ENCODE data around the gene EVA1B.

The EVA1B gene

GRCh38 chr1:36306210-36306901, 17.1 kb downstream of the EVA1B start, which contains the start of gene SH3D21:
SH3D21 (plus strand) TSS chr1:36306368; CDS start chr1:36306421, 53 bp downstream.
- H3K36me3 ChIP-seq (ENCODE audit: insufficient read depth, low read length), result peaks cover 37% of the 10 kb centered on the region
- peak within 1 kb of the TSS; percentile 74 for H3K4me3 ChIP-seq (ENCODE audit: low read length)
- peaks cover 17% of the 10 kb centered on the region for H3K4me1 ChIP-seq (ENCODE audit: control insufficient read depth, insufficient read depth, low read length)
- H3K4me2 ChIP-seq (ENCODE audit: low read length), result peak within 1 kb of the TSS; percentile 95
- no peaks in the 10 kb centered on the region for H3K27me3 ChIP-seq (ENCODE audit: control insufficient read depth, insufficient read depth, low read length)
- H3K9me3 ChIP-seq (replicated peaks; ENCODE audit: low read length), result no peaks in the 10 kb centered on the region
- peak within 1 kb of the TSS; percentile 69 for H3K9ac ChIP-seq (ENCODE audit: low read depth, low read length)

DNA sequence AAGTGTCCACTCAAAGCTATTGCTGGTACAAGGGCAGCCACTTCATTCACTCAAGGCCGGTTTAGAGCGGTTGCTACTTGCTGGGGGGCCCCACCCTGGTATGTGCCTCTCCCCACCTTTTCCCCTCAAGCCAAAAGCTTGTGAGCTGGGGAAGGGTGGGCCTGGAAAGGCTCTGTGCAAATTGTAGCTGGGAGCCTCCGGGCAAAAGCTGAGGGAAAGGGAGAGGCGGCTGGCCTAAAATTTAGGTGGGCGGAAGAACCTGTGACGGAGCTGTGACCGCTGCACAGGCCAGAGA, 17.6 kb downstream of the EVA1B start:
- Histone ChIP-seq H3K36me3 (ENCODE audit: insufficient read depth, low read length) (peaks cover 41% of the 10 kb centered on the region), H3K27me3 (ENCODE audit: control insufficient read depth, insufficient read depth, low read length) (no peaks in the 10 kb centered on the region), H3K4me2 (ENCODE audit: low read length) (peak overlapping the region; percentile 95), H3K9ac (ENCODE audit: low read depth, low read length) (peak overlapping the region; percentile 69), H3K9me3 (replicated peaks; ENCODE audit: low read length) (no peaks in the 10 kb centered on the region), H3K4me3 (ENCODE audit: low read length) (no peak overlapping the region), H3K4me1 (ENCODE audit: control insufficient read depth, insufficient read depth, low read length) (peaks cover 17% of the 10 kb centered on the region)

- H3K36me3 ChIP-seq (ENCODE audit: insufficient read depth, low read length), result peaks cover 47% of the 10 kb centered on the region
- no peaks in the 10 kb centered on the region for H3K9me3 ChIP-seq (replicated peaks; ENCODE audit: low read length)
- no peak overlapping the region for H3K4me2 ChIP-seq (ENCODE audit: low read length)
- H3K4me1 ChIP-seq (ENCODE audit: control insufficient read depth, insufficient read depth, low read length), result peaks cover 24% of the 10 kb centered on the region
- no peak overlapping the region for H3K4me3 ChIP-seq (ENCODE audit: low read length)
- H3K27me3 ChIP-seq (ENCODE audit: control insufficient read depth, insufficient read depth, low read length), result no peaks in the 10 kb centered on the region
- H3K9ac ChIP-seq (ENCODE audit: low read depth, low read length), result no peak overlapping the region
These were observed 18.2 kb downstream of the EVA1B start for GRCh38 chr1:36304970-36305914.

DNA sequence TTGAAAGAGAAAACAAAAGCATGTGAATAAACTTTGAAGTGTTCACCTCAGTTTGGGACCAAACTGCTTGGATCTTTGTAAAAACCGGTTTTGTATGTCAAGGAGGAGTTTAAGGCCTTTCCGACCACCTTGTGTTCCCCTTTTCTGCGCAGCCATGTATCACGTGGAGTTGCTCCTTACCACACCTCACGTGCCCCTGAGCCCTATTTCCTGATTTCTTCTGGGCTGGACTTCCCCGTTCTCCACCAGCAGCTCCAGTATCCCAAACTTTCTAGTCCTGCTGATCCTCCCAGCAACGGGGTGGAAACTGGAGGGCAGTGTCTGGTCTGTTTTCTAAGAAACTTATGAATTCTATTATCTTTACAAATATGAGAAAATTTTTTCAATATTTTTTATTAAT, 18.9 kb downstream of the EVA1B start:
- Histone ChIP-seq H3K36me3 (ENCODE audit: insufficient read depth, low read length) (peaks cover 46% of the 10 kb centered on the region), H3K4me1 (ENCODE audit: control insufficient read depth, insufficient read depth, low read length) (peaks cover 31% of the 10 kb centered on the region), H3K4me2 (ENCODE audit: low read length) (no peak overlapping the region), H3K9me3 (replicated peaks; ENCODE audit: low read length) (no peaks in the 10 kb centered on the region), H3K9ac (ENCODE audit: low read depth, low read length) (no peak overlapping the region), H3K27me3 (ENCODE audit: control insufficient read depth, insufficient read depth, low read length) (no peaks in the 10 kb centered on the region), H3K4me3 (ENCODE audit: low read length) (no peak overlapping the region)

DNA sequence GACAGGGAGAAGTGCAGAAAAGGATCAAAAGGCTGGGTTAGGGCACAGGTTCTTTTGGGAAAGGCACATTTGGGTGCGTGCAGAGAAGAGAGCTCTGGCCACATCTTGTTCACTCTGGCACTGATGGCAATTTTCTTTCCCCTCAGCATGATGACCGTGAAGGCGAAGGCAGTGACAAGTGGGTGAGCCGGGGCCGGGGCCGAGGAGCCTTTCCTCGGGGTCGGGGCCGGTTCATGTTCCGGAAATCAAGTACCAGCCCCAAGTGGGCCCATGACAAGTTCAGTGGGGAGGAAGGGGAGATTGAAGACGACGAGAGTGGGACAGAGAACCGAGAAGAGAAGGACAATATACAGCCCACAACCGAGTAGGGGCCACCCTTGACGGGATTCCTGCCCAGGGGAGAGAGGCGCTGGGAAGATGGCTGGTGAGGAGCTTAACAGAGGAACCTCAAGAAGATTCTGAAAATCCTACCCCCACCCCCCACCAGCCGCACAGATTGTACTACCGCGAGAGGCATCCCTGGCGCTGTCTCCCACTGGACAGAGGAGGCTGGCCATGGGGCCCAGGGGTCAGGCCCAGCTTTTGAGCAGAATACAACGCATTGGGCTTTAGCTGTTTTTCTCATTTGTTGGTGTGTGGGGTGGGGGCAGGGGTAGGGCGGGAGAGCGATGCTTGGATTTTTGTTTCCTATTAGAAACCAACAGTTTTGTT, 19.6 kb downstream of the EVA1B start:
- Histone ChIP-seq H3K9ac (ENCODE audit: low read depth, low read length) (no peak overlapping the region), H3K27me3 (ENCODE audit: control insufficient read depth, insufficient read depth, low read length) (no peaks in the 10 kb centered on the region), H3K4me3 (ENCODE audit: low read length) (no peak overlapping the region), H3K4me2 (ENCODE audit: low read length) (no peak overlapping the region), H3K4me1 (ENCODE audit: control insufficient read depth, insufficient read depth, low read length) (peaks cover 35% of the 10 kb centered on the region), H3K36me3 (ENCODE audit: insufficient read depth, low read length) (peaks cover 44% of the 10 kb centered on the region), H3K9me3 (replicated peaks; ENCODE audit: low read length) (no peaks in the 10 kb centered on the region)

- Histone ChIP-seq H3K36me3 (ENCODE audit: insufficient read depth, low read length) (peaks cover 49% of the 10 kb centered on the region), H3K4me3 (ENCODE audit: low read length) (no peak overlapping the region), H3K27me3 (ENCODE audit: control insufficient read depth, insufficient read depth, low read length) (no peaks in the 10 kb centered on the region), H3K9ac (ENCODE audit: low read depth, low read length) (no peak overlapping the region), H3K4me1 (ENCODE audit: control insufficient read depth, insufficient read depth, low read length) (peaks cover 35% of the 10 kb centered on the region), H3K9me3 (replicated peaks; ENCODE audit: low read length) (no peaks in the 10 kb centered on the region), H3K4me2 (ENCODE audit: low read length) (no peak overlapping the region)
These were observed 20.2 kb downstream of the EVA1B start for GRCh38 chr1:36303244-36303643.

GRCh38 chr1:36301220-36301619, 22.2 kb downstream of the EVA1B start:
- no peaks in the 10 kb centered on the region for H3K9me3 ChIP-seq (replicated peaks; ENCODE audit: low read length)
- no peak overlapping the region for H3K4me2 ChIP-seq (ENCODE audit: low read length)
- H3K9ac ChIP-seq (ENCODE audit: low read depth, low read length), result no peak overlapping the region
- H3K36me3 ChIP-seq (ENCODE audit: insufficient read depth, low read length), result peaks cover 63% of the 10 kb centered on the region
- no peak overlapping the region for H3K4me3 ChIP-seq (ENCODE audit: low read length)
- no peaks in the 10 kb centered on the region for H3K27me3 ChIP-seq (ENCODE audit: control insufficient read depth, insufficient read depth, low read length)
- peaks cover 23% of the 10 kb centered on the region for H3K4me1 ChIP-seq (ENCODE audit: control insufficient read depth, insufficient read depth, low read length)

DNA sequence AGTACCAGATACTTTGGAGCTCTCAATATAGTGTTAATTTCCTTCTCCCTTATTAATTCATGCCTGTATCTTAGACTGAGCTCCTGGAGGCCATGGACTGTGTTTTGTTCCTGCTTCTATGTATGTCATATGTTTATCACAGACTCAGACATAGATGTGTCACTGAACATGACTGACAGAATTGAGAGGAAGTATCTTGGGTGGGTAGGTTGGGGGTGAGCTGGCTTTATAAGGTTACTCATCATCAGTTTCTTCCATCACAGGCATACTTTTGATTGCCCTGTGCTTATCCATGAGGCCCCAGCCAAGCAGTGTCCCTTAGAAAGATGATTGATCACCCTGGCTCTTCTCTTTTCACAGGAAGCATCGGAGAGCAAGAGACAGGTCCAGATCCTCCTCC, 22.9 kb downstream of the EVA1B start:
- no peaks in the 10 kb centered on the region for H3K9me3 ChIP-seq (replicated peaks; ENCODE audit: low read length)
- no peak overlapping the region for H3K4me2 ChIP-seq (ENCODE audit: low read length)
- H3K36me3 ChIP-seq (ENCODE audit: insufficient read depth, low read length), result peaks cover 70% of the 10 kb centered on the region
- H3K4me1 ChIP-seq (ENCODE audit: control insufficient read depth, insufficient read depth, low read length), result peaks cover 18% of the 10 kb centered on the region
- no peak overlapping the region for H3K4me3 ChIP-seq (ENCODE audit: low read length)
- H3K27me3 ChIP-seq (ENCODE audit: control insufficient read depth, insufficient read depth, low read length), result no peaks in the 10 kb centered on the region
- H3K9ac ChIP-seq (ENCODE audit: low read depth, low read length), result no peak overlapping the region

DNA sequence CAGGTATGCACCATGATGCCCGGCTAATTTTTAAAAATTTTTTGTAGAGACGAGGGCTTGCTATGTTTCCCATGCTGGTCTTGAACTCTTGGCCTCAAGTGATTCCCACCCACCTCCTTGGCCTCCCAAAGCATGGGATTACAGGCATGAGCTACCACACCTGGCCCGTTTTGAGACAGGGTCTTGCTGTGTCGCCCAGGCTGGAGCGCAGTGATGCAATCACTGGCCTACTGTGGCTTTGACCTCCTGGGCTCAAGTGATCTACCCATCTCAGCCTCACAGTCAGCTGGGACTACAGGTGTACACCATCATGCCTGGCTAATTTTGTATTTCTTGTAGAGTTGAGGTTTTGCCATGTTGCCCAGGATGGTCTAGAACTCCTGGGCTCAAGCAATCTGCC, 24.8 kb downstream of the EVA1B start:
- Histone ChIP-seq H3K4me2 (ENCODE audit: low read length) (no peak overlapping the region), H3K27me3 (ENCODE audit: control insufficient read depth, insufficient read depth, low read length) (no peaks in the 10 kb centered on the region), H3K9me3 (replicated peaks; ENCODE audit: low read length) (no peaks in the 10 kb centered on the region), H3K9ac (ENCODE audit: low read depth, low read length) (no peak overlapping the region), H3K4me1 (ENCODE audit: control insufficient read depth, insufficient read depth, low read length) (peaks cover 18% of the 10 kb centered on the region), H3K4me3 (ENCODE audit: low read length) (no peak overlapping the region), H3K36me3 (ENCODE audit: insufficient read depth, low read length) (peaks cover 70% of the 10 kb centered on the region)

DNA sequence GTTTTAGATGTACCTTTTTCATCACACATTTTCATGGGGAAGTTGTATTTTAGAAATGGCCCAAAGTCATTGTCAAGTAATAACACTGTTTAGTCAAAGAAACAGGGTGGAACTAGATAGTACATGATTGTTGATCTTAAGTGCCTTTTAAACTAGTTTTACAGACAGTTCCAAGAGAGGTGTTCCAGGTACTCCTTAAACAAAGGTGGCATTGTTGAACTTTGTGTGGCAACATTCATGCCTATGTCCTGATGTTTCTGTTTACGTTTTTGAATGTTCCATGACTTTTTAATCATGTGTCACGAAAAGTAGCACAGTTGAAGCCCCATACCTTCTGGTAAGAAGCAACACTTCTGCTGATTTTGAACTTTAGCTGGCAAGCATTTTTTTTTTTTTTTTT, 26.4 kb downstream of the EVA1B start:
- Histone ChIP-seq H3K4me3 (ENCODE audit: low read length) (no peak overlapping the region), H3K4me2 (ENCODE audit: low read length) (no peak overlapping the region), H3K36me3 (ENCODE audit: insufficient read depth, low read length) (peaks cover 69% of the 10 kb centered on the region)

DNA sequence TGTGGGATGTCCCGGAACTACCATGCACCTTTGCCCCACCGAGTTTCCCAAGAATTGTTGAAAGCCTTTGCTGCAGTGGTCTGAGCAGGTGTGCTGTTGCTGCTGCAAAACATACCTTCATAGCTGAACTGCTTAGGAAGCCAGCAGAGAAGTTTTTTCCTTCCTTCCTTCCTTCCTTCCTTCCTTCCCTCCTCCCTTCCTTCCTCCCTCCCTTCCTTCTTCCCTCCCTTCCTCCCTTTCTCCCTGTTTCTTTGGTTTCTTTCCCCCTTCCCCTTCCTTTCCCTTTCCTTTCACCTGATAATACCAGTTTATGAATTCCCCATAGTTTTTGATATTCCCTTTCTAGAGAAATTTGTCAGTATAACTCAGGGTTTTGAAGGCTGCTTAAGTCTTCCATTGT, 28.1 kb downstream of the EVA1B start:
- no peaks in the 10 kb centered on the region for H3K27me3 ChIP-seq (ENCODE audit: control insufficient read depth, insufficient read depth, low read length)
- peaks cover 18% of the 10 kb centered on the region for H3K4me1 ChIP-seq (ENCODE audit: control insufficient read depth, insufficient read depth, low read length)
- H3K4me3 ChIP-seq (ENCODE audit: low read length), result no peak overlapping the region
- no peak overlapping the region for H3K9ac ChIP-seq (ENCODE audit: low read depth, low read length)
- peaks cover 69% of the 10 kb centered on the region for H3K36me3 ChIP-seq (ENCODE audit: insufficient read depth, low read length)
- H3K4me2 ChIP-seq (ENCODE audit: low read length), result no peak overlapping the region
- H3K9me3 ChIP-seq (replicated peaks; ENCODE audit: low read length), result no peaks in the 10 kb centered on the region

More for the DNA sequence above, 26.4 kb downstream of the EVA1B start:
- peaks cover 18% of the 10 kb centered on the region for H3K4me1 ChIP-seq (ENCODE audit: control insufficient read depth, insufficient read depth, low read length)
- no peaks in the 10 kb centered on the region for H3K9me3 ChIP-seq (replicated peaks; ENCODE audit: low read length)
- no peak overlapping the region for H3K9ac ChIP-seq (ENCODE audit: low read depth, low read length)
- H3K27me3 ChIP-seq (ENCODE audit: control insufficient read depth, insufficient read depth, low read length), result no peaks in the 10 kb centered on the region

Measured in skeletal muscle satellite cell (primary cell).